Fibroblast of mammary gland (primary cell): ENCODE measurements around the gene SOHLH2.
A peak's percentile ranks its signal among the peaks of the same experiment; 100 is the strongest.

ENCODE experiments used
- DNase-seq: peaks from one replicate; pipeline ENCODE4 v3.0.0-alpha.2; 2010; ENCODE audit warnings: low read depth
- H3K4me3 ChIP-seq: 2 replicates; pipeline ENCODE4 v1.5.1; 2011; ENCODE audit warnings: low read depth, mild to moderate bottlenecking, low read length, moderate library complexity; ENCODE audit not compliant: control insufficient read depth
- TF ChIP-seq, protein P1 (sequence below): conservative IDR thresholded peaks from 2 replicates; pipeline ENCODE4 v1.5.1; 2011; ENCODE audit warnings: low read depth, low read length, inconsistent platforms; ENCODE audit not compliant: control insufficient read depth, insufficient read depth

The SOHLH2 gene

DNA sequence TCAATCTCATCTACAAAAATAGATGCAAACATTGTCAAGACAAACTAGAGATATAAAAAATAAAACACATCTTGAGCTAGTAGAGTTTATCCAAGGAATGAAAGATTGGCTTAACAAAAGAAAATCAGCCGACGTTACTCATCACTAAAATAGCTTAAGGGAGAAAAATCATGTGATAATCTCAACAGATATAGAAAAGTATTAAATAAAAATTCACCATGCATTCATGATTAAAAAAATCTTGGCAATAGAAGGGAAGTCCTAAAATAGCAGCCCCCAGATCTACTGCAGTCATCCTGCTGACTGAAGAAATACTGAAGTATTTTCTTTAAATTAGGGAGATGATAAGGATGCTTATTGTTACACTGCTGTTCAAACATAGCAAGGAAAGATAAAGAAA is 70.6 kb downstream of the SOHLH2 start:
- TF ChIP-seq, protein P1, sequence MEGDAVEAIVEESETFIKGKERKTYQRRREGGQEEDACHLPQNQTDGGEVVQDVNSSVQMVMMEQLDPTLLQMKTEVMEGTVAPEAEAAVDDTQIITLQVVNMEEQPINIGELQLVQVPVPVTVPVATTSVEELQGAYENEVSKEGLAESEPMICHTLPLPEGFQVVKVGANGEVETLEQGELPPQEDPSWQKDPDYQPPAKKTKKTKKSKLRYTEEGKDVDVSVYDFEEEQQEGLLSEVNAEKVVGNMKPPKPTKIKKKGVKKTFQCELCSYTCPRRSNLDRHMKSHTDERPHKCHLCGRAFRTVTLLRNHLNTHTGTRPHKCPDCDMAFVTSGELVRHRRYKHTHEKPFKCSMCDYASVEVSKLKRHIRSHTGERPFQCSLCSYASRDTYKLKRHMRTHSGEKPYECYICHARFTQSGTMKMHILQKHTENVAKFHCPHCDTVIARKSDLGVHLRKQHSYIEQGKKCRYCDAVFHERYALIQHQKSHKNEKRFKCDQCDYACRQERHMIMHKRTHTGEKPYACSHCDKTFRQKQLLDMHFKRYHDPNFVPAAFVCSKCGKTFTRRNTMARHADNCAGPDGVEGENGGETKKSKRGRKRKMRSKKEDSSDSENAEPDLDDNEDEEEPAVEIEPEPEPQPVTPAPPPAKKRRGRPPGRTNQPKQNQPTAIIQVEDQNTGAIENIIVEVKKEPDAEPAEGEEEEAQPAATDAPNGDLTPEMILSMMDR, result no peak
- H3K4me3 ChIP-seq, result no peak overlapping the region
- DNase-seq, result no peak

DNA sequence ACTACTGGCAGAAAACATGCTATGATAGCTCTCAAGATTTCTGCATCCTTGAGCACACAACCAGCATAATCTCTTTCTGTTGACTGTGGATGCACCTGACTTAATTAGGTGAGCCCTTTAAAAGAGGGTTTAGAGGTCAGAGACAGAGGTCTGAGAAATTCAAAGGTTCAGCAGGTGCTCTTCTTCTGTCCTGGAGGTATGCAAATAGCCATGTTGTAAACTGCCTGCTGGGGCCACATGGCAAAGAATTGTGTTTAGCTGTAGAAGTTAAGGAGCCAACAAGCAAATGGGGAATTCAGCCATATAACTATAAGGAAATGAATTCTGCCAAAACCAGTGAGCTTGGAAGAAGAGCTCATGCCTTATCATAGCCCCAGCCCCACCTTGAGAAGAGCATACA is 71.6 kb downstream of the SOHLH2 start:
- H3K4me3 ChIP-seq, result no peak overlapping the region
- no peak for DNase-seq
- TF ChIP-seq, protein P1, result no peak

DNA sequence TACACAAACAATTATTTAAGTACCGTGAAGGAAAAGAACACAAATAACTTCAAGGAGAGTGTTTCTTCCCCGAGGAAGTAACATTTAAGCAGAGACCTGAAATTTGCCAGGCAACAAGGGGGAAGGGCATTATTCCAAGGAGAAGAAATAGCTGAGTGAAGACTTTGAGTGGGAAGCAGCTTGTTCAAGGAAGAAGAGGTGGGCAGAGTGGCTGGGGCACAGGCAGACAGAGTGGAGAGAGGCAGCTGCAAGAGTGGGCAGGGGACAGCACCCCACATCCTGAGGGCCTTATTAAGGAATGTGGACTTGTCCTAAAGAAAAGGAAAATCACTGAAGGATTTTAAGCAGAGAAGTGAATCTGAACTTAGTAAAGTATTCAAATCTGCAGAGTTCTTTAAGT is 78.5 kb downstream of the SOHLH2 start:
- TF ChIP-seq, protein P1, result no peak
- DNase-seq, result no peak
- no peak overlapping the region for H3K4me3 ChIP-seq

DNA sequence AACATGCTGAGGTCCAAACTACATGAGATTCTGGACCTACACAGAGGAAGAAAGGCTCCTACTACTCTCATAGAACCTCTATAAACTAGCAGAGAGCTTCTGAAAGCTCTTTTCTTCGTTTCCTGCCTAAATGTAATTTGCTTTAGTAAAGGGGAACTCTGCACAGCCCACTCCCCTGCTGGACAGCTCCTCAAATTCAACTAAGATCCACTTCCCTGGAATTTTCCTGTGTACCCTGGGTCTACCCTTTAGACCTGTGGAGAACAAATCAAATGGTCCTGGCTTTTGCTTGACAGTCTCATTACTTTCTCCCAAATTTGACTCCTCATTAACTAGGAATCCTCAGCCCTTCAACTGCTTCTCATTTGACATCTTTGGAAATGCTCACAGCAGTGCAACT is 79.7 kb downstream of the SOHLH2 start:
- no peak for DNase-seq
- no peak overlapping the region for H3K4me3 ChIP-seq
- TF ChIP-seq, protein P1, result no peak

DNA sequence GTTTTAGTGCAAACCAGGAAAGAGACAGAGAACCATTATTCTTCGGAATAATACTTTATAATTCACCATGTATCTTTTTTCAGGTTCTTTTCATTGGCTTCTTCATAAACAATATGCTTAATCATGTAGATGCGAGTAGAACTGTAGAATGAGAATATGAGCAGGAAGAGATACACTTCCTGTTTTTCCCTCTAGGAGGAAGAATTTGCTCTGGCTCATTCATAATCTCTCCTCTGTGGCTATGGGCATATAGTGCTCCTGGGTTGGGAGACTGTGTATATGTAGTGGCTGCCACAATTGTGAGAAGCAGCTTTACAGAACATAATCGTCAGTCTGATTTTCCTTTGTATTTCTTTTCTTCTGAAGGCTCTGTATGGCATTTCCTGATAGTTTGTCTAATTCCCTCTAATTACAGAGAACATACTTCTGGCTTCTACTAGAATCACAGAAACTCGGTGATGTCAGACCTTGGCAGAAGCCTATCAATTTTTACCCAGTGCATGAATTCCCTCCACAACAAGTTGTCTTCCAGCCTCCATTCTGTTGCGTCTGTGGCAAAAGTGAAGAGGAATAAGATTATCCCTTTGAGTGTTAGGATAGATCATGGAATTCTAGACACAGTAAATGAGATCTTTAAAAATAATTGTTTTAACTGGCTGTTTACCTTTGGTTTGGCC is 80.3 kb downstream of the SOHLH2 start:
- DNase-seq, result no peak
- H3K4me3 ChIP-seq, result no peak overlapping the region
- TF ChIP-seq, protein P1, result peak; percentile 25

DNA sequence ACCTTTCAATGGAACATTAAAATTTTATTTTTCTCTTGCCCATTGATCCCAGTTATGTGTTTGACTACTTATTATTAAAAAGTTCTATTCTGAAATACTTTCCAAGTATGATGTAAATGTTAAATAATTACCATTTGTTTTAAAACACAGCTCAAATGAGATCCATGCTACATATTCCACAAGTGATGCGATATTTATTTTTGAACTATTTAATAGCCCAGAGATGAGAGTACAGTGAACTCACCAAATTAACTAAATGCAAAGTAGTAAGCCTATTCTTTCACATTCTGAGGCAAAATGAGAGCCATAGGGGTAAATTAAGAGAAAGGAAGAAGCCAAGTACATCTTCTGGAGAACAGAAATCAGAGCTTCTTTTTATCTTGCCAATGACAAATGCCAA is 82.0 kb downstream of the SOHLH2 start:
- H3K4me3 ChIP-seq, result no peak overlapping the region
- DNase-seq, result no peak
- TF ChIP-seq, protein P1, result no peak

DNA sequence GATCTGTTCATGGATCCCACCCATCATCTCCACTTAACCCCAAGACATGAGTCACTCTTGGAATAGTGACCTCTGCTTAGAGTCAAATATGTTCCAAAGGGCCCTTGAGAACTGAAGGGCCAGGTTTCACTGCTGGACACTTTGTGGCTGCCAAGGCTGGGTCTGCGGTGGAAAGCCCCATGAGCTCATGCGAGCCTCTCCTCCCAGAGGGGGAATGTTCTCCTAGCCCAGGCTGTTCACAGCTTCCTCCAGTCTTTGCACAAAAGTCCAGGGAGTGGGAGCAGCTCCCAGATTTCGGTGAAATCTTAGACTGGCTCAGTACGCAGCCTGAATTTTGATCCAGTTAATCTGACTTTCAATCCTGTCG is 82.4 kb downstream of the SOHLH2 start:
- DNase-seq, result peak; percentile 94
- TF ChIP-seq, protein P1, result no peak
- peak overlapping the region; percentile 59 for H3K4me3 ChIP-seq
